Effector CD4-positive, alpha-beta T cell (primary cell): ENCODE measurements around the gene PTCH1.

Experiments
- DNase-seq: peaks from one replicate; pipeline ENCODE4 v3.0.0-alpha.2; 2020

Gene PTCH1

DNA sequence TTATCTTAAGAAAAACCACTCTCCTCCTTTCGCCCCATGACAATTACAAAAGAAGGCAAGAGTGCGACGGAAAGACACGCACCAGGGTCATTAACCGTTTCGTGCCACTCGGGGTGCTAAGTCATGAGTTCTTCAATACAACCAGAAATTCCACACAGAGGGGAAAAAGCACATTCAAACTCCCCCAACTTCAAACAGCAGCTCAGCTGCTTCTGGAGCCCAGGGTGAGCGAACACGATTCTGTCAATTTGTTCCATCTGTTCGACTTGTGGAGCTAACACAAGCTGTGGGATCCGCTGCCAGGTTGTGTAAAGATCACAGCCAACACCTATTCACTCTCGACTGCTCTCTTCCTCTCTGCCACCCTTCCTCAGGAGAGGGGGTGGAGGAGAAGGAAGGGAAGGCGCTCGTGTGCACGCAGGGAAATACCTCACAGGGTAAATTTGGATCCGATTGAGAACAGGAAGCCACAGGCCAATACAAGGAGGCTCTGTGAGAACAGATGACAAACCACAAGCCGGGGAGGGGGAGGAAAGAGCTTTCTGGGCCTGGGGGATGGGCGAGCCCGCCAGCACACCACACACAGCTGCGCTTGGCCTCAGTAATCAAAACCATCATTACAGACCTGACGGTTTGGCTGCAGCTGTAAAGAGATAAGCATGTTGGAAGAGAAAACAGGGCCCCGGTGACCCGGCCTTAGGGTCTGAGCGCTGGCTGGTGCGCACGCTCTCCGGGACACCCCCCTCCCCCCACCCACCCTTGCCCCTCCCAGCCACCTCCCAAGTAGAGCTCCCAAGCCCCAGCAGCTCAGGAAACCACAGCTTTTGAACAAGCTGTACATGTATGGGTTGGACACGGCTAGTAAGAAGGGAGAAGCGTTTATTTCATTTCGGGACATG lies 54.3 kb downstream of the PTCH1 start:
- DNase-seq = peak; percentile 62

DNA sequence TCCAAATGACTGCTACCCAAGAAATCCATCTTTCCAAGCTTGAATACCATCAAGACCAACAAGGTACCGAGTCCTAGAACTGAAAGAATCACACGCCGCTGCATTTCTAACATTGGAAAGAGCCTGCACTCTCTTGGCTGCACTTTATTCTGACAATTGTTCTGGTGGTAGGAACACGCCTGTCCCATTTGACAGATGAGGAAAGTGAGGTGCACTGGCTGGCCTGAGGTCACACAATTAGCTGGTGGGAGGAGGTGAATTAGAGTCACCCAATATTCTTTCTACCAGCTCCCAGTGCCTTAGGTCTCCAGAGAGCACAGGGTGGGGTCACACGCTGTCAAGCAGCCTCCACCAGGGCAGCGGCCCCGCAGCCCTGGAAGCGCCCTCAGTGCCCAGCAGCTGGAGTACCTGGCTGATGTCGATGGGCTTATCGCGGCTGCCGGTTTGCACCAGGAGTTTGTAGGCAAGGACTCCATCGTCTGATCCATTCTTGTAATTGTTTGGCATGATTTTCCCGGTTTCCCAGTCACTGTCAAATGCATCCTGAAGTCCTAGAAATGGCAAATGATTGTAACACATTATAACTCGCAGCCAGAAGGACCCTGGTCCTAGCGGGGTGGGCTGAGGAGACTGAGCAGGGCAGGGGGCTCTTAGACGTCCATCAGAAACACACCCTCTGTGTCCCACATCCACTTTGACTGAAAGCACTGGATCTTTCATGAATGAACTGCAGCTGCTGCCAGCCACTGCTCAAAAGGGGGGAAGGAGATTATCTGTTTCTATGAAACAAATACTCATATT lies 55.1 kb downstream of the PTCH1 start:
- DNase-seq = no peak

DNA sequence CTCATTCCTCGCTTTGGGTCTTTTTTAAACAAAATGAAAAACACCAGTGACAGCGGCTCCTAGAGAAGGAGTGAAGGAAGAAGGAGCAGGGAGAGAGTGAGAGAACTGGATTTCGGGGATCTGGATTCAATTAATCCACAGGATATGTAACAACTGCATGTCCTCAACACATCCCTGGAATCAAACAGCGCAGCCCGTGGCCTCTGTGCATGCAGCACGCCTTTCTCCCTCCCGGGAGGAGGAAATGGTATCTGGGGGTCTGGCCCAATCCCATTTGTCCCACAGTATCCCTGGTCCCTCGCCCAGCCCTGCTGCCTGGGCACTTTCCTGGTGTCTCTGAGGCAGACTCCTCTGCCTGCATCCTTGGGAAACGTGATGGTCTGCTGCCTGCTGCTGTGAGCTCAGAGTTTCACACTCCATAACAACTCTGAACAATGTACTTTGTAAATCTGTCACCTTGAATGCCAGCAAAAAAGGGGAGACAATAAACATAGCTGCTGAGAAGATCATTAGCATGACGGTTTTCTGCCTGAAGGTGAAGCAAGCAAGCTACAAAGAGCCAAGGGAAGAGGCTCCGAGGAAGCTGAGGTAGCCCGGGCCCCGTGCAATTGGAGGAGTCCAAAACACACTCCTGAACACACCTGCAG lies 56.1 kb downstream of the PTCH1 start:
- DNase-seq = no peak

DNA sequence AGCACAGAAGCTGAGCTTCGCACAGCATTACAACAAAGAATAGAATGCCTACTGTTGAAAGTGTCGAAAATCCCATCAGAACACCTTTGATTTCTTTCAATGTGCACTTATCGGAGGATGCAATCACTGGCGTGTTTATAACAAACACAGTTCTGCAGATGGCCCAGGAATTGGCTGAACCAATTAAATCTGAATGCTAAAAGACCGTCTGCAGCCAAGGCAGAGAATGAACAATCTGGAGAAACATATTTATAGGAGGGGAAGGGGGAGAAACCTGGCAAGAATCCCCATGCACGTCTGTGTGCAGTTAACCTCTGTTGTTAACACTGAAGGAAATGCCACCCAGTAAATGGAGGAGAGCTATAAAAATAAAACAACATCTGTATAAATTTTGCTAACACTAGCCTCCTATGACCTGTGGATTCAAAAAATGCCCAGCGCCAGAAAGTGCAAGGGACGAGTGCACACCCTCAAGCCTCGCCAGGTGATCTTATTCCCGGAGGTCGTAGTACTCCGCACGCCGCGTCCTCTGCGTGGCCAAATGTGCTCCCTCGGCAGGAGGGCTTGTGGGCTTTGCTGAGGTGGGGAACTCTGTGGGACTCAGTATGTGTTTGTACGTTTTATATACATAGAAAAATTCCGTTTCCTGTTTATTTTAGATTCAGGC lies 56.8 kb downstream of the PTCH1 start:
- DNase-seq = no peak

DNA sequence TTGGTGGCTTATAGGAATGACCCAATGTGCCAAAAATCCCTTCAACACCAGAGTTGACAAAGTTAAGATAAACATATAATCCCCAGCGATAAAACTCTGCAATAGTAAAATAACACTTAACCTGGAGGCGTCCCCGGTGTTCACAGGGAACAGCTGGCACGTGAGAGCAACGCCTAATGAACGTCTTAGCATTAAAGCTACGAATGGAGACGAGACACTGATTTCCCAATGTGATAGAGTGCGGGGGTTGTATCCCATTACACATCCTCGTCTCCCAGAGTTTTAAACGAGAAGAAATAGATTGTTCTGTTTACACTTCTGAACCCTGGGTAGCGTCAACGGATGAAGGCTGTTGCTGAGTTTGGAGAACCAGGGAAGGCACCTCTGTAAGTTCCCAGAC lies 57.6 kb downstream of the PTCH1 start:
- no peak for DNase-seq

DNA sequence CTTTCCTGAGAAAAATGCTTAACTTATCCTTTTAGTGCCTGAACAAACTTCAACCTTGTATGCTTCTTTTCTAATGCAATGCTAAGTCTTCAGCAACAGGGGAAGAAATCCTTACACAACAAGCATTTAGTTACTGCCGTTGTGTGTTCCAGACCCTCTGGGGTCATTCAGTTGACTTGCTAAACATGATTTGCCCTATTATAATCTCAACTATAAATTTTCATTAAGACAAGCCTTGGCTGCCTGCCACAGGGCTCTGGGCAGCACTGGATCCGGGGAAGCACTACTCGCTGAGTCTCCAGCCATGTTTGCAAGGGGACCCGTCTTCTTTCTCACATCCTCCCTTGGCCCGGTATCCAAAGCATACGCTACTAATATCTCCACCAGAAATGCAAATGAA lies 58.1 kb downstream of the PTCH1 start:
- DNase-seq = no peak

DNA sequence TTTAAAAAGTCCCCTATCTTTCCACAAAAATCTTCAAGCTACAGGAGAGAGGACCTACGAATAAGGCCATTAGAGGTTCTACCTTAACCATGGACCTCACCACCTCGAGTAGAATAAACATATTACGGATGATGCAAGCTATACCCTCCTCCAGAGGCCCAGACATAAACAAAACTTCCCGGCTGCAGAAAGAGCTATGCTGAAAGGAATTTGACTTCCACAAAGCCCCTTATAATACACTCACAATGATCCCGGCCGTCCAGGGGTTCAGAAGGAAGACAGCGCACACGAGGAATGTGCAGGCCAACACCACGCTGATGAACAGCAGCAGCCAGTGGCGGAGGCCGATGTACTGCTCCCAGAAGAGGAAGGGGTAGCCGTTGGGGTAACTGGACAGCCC lies 59.0 kb downstream of the PTCH1 start:
- no peak for DNase-seq

DNA sequence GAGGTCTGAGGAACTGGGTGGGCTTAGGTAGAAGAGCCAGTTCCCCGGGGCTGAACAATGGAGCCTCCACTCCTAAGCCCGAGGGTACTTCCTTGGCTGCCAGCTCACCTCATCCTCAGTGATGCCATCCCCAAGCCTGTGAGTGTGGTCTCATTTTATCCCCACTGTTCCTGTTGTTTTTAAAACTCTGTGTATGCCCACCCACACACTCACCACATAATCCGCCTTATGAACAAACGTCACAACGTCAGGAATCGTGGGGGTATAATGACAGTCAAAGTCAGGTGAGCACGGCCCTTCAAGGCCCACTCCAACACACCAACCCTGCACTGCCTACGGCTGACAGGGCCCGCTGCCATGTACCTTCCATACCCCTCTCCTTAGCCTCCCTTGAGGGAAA lies 61.1 kb downstream of the PTCH1 start:
- no peak for DNase-seq

DNA sequence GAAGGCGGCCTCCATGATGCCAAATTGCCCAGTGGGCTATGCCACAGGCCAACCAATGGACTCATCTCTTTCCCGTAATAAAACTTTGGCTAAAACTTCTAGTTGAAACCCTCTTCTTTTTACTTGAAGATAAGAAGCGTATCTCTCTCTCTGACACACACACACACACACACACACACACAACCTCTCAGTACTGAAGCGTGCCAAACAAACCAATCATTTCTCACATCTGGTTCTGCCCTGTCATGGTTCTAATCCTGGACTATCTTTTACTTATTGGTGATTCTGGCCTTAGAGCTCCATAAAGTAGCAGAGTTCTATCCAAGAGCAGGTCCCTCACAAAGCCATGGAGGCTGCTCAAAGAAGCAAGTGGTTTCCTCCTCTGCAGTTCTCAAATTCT lies 64.6 kb downstream of the PTCH1 start:
- no peak for DNase-seq

GRCh38 chr9:95451065-95451426 lies 65.7 kb downstream of the PTCH1 start:
- no peak for DNase-seq

DNA sequence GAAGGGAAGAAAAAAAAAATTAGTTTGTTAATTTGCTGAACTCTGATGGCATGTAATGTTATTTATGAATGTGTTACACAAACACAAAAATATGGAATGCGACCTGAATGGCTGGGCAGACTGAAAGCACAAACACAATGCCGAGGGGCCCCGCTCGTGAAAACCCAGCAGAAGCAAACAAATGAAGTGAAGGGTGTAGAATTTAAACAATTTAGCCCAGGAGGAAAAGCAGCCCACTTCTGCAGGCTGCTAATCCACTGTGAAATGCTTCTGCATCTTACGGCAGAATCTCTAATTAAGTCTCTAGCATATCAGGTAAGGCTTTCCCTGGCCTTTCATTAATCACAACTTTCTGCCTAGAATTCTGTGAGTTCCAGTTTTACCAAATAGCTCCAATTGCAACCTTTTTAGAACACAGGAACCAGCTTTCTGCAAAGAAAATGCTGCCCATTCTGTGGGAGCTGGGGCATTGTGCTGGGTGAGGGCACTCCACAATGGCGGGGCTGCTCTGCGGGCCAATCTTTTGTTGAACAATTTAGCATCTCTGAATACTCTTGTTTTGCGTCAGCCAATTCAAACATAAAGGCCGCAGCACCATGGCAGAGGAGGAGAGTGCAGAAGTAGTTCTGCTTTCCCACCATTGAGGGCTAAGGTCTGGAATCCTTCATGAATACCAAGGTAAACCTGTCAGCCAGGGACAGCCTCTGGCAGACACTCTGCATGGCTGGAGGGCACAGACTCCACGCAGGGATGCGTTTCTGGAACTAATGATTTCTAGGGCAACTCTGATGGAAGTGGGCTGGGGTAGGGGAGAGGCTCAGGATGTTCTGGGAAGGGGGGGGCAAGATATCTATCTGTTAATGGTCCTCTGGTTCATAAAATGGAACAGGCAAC lies 66.4 kb downstream of the PTCH1 start:
- DNase-seq = no peak

DNA sequence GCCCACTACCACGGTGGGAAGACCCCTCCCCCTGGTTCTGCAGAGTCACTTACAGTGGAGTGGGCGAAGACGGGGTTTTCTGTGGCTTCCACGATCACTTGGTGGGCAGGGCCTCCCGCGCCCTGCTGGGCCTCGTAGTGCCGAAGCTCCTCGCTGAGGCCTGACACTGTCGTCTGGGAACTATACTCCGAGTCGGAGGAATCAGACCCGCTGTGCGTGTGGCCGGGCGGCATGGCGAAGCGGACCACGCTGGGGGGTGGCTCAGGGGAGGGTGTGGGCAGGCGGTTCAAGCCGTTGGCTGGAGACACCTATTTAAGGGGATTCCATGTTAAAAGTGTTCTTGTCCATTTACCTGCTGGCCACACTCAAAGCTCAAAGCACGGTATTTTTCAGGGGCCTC lies 67.8 kb downstream of the PTCH1 start:
- DNase-seq = no peak

- no peak for DNase-seq
Measured at GRCh38 chr9:95447660-95448420, 68.9 kb downstream of the PTCH1 start.

DNA sequence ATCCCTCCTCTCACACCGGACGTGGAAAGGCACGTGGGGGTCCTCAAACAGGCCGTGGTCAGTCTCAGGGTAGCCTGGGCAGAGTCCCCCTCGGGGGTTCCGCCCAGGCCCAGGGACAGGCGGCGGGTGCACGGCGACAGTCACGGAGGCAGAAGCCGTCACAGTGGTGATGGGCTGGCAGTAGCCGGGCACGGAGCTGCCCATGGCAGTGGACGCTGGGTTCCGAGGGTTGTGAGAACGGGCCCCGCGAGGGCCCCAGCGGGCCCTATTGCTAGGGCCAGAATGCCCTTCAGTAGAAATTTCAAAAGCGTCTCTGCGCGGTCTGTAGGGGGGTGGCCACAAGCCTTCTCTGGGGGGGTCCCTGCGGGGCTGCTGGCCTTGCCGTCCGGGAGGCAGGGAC lies 69.8 kb downstream of the PTCH1 start:
- no peak for DNase-seq

DNA sequence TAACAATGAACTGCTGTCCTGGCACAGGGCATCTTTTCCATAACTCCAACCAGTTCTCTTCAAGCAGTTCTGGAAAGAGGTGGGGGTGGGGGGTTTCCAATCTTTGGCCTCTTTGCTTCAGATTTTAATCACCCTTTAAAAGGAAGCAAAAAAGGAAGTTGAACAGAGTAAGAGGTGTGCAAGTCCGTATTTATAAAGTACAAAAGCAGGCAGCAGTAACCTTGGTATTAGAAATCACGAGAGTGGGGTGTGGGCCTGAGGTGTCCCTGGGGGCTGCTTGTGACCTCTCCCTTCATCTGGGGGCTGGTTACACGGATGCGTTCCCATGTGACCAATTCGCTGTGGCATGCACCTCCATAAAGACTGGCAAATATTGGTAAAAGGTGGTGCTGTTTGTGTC lies 70.5 kb downstream of the PTCH1 start:
- no peak for DNase-seq

DNA sequence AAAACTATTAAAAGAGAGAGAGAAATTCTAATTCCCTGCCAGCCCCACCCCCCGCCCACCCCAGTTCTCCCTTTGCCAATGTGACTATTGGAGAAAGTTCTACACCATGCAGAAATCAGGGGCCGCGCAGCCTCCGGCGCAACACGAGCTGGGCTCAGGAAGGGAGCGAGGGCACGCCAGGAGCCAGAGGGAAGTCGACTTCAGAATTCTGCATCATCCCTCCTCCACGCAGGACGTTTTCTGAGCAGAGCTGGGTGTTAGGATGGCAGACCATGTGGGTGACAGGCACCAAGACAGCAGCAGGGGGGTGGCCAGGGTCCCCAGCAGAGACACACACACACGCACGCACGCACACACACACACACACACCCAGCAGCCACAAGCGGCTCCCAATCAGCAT lies 72.6 kb downstream of the PTCH1 start:
- DNase-seq = no peak

GRCh38 chr9:95443301-95443700 lies 73.5 kb downstream of the PTCH1 start:
- no peak for DNase-seq

DNA sequence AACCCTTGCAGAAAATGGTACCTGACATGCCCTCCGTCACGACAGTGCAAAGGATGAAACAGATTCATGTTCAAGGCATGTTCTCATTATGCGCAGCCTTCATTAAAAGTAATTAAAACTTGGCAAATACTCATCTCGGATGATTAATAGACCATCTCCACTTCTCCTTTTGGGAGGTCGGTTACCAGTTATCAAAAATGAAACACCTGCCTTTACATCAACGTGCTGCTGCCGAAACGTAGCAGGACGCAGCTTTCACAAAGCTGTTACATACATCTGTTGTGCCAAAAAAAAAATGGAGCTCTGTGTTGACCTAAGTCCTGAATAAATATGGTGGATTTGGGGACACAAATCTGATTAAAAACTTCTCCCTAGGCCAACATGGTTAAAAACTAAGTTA lies 75.7 kb downstream of the PTCH1 start:
- DNase-seq = no peak

DNA sequence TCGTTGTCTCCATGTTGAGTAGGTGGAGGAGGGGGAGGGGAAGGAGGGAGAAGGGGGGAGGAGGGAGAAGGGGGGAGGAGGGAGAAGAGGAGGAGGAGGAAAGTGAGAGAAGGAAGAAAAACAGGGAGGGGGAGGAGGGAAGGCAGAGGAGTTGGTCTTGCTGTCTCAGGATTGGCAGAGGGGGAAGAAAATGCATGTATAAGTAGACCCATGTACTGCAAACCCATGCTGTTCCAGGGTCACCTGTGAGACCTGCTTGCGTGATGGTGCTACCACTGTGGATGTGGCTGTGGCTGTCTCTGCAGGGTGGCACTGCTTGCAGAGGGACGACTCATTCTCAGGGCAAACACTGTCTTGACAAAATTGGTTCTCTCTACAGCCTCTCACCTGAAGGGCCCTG lies 76.3 kb downstream of the PTCH1 start:
- DNase-seq = no peak

DNA sequence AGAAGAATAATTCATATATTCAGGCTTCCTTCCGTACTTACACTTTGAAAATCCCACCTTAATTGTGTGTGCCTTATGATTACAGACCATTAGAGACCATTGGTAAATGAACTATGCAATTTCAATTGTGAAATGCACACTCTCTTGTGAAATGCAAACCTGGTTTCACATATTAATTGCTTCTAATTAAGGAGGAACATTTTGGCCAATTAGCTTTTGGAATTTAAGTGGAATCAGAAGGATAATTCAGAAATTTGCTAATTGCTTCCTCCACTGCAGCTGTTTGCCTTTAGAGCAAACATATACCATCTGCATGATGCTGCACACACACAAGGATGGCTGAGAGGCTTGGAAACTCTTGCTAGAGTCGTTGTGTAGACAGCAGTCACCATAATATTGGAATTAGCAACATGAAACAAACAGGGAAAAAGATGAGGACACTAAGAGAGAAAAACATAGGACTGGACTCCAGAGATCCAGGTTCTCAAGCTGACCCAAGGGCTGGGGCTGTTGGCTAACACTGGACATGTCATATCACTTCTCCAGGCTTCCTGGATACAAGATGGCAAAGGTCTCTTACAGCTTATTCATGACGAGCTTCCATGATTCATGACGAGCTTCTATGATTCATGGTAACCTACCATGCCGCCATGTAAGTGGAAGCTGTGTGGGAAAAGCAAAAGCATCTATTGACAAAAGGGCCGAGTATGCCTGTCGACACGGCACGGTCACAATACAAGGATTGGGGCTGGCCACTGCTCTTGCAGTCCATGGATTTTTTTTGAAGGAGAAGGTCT lies 78.0 kb downstream of the PTCH1 start:
- DNase-seq = no peak
